HS-27A (cell line): Measurements from ENCODE around the gene PSD.

Experiments used
- DNase-seq: peaks from one replicate; pipeline ENCODE4 v3.0.0-alpha.2; 2012; ENCODE audit warnings: low read depth, missing footprints

PSD gene

GRCh38 chr10:102438374-102438773 lies 19.8 kb upstream of the PSD start:
- DNase-seq = no peak

- DNase-seq = no peak
Measured at GRCh38 chr10:102437515-102437914, 18.9 kb upstream of the PSD start.

GRCh38 chr10:102436312-102436711 lies 17.7 kb upstream of the PSD start:
- no peak for DNase-seq

- DNase-seq = no peak
Measured at GRCh38 chr10:102435529-102436233, 17.1 kb upstream of the PSD start.

- DNase-seq = no peak
Measured at GRCh38 chr10:102435133-102435497, 16.5 kb upstream of the PSD start.

- no peak for DNase-seq
Measured at GRCh38 chr10:102434394-102435132, 16.0 kb upstream of the PSD start.

GRCh38 chr10:102433619-102434046 lies 15.0 kb upstream of the PSD start:
- DNase-seq = no peak

GRCh38 chr10:102432162-102432950 lies 13.8 kb upstream of the PSD start, which contains the start of gene CUEDC2:
Gene CUEDC2 (minus strand): TSS chr10:102432574. CDS start chr10:102425188, 7,386 bp downstream.
- peak; percentile 85 for DNase-seq

GRCh38 chr10:102431452-102432124 lies 13.0 kb upstream of the PSD start:
- DNase-seq = no peak

- DNase-seq = no peak
Measured at GRCh38 chr10:102429468-102429867, 10.9 kb upstream of the PSD start.

GRCh38 chr10:102426803-102427287 lies 8.3 kb upstream of the PSD start:
- DNase-seq = no peak

GRCh38 chr10:102425444-102425843 lies 6.9 kb upstream of the PSD start:
- DNase-seq = no peak

- no peak for DNase-seq
Measured at GRCh38 chr10:102424916-102425315, 6.3 kb upstream of the PSD start.

- DNase-seq = no peak
Measured at GRCh38 chr10:102424145-102424544, 5.6 kb upstream of the PSD start.

- DNase-seq = no peak
Measured at GRCh38 chr10:102423372-102423968, 4.9 kb upstream of the PSD start.

- DNase-seq = no peak
Measured at GRCh38 chr10:102422545-102423129, 4.1 kb upstream of the PSD start.

GRCh38 chr10:102421757-102422512 lies 3.4 kb upstream of the PSD start:
- no peak for DNase-seq

GRCh38 chr10:102421507-102421756 lies 2.8 kb upstream of the PSD start:
- no peak for DNase-seq

- DNase-seq = peak; percentile 90
Measured at GRCh38 chr10:102420714-102421506, 2.3 kb upstream of the PSD start, which contains the start of gene FBXL15. Gene FBXL15 (plus strand): TSS chr10:102420836. CDS start chr10:102421130, 294 bp downstream.
